OCI-LY1 (cell line): Measurements from ENCODE around the gene SERPINA5.

Experiments
- H2AFZ ChIP-seq: fragments of 200-600 bp; sonication (generic), shearing (Covaris generic); 2 replicates; pipeline ENCODE4 v1.6.0; 2014; ENCODE audit warnings: antibody characterized with exemption, mild to moderate bottlenecking, low read length
- H3F3A ChIP-seq: fragments of 200-600 bp; sonication (generic), shearing (Covaris generic); 2 replicates; pipeline ENCODE4 v1.6.0; 2014; ENCODE audit warnings: mild to moderate bottlenecking, antibody characterized with exemption, low read length, moderate library complexity; ENCODE audit not compliant: insufficient read depth
- H3K27ac ChIP-seq: fragments of 200-600 bp; sonication (generic); 2 replicates; pipeline ENCODE4 v1.5.1; 2014; ENCODE audit warnings: low read length, mixed run types, mild to moderate bottlenecking, low read depth; ENCODE audit not compliant: poor library complexity, severe bottlenecking
- H3K27me3 ChIP-seq: fragments of 200-600 bp; sonication (generic); 2 replicates; pipeline ENCODE4 v1.6.0; 2014; ENCODE audit warnings: antibody characterized with exemption, mild to moderate bottlenecking, low read length, moderate library complexity; ENCODE audit not compliant: insufficient read depth
- H3K36me3 ChIP-seq: fragments of 200-600 bp; sonication (generic); 2 replicates; pipeline ENCODE4 v1.6.1; 2014; ENCODE audit warnings: mild to moderate bottlenecking, antibody characterized with exemption, low read length, moderate library complexity, mixed read lengths; ENCODE audit not compliant: insufficient read depth
- H3K4me1 ChIP-seq: fragments of 200-600 bp; sonication (generic); 2 replicates; pipeline ENCODE4 v1.5.1; 2014; ENCODE audit warnings: mild to moderate bottlenecking, low read length, moderate library complexity; ENCODE audit not compliant: insufficient read depth, severe bottlenecking
- H3K4me2 ChIP-seq: fragments of 200-600 bp; sonication (generic), shearing (Covaris generic); 2 replicates; pipeline ENCODE4 v1.6.1; 2014; ENCODE audit warnings: low read length
- H3K4me3 ChIP-seq: fragments of 200-600 bp; sonication (generic); 2 replicates; pipeline ENCODE4 v1.5.1; 2014; ENCODE audit warnings: low read length, low read depth, mild to moderate bottlenecking, mixed read lengths; ENCODE audit not compliant: poor library complexity, severe bottlenecking
- H3K79me2 ChIP-seq: fragments of 200-600 bp; shearing (Covaris generic); 2 replicates; pipeline ENCODE4 v1.6.1; 2016; ENCODE audit warnings: mixed run types, low read length, mixed read lengths; ENCODE audit not compliant: insufficient read depth
- H3K9ac ChIP-seq: fragments of 200-600 bp; sonication (generic), shearing (Covaris generic); 2 replicates; pipeline ENCODE4 v1.6.1; 2014; ENCODE audit warnings: mild to moderate bottlenecking, low read length, mixed read lengths
- H3K9me2 ChIP-seq: fragments of 200-600 bp; sonication (generic), shearing (Covaris generic); 2 replicates; pipeline ENCODE4 v1.6.1; 2014; ENCODE audit warnings: low read depth, mild to moderate bottlenecking, low read length, mixed read lengths
- H3K9me3 ChIP-seq: fragments of 200-600 bp; shearing (Covaris generic); 2 replicates; pipeline ENCODE4 v1.6.1; 2014; ENCODE audit warnings: low read length, mixed read lengths
- H4K20me1 ChIP-seq: fragments of 200-600 bp; sonication (generic), shearing (Covaris generic); 2 replicates; pipeline ENCODE4 v1.6.0; 2016; ENCODE audit warnings: mild to moderate bottlenecking, low read length; ENCODE audit not compliant: insufficient read depth
- EZH2 ChIP-seq: fragments of 200-600 bp; sonication (generic), shearing (Covaris generic); IDR thresholded peaks from 2 replicates; pipeline ENCODE4 v1.8.0; 2017; ENCODE audit warnings: borderline replicate concordance, mixed run types, mild to moderate bottlenecking, antibody characterized with exemption, low read length, moderate library complexity, mixed read lengths
- TF ChIP-seq, protein P1 (sequence below): fragments of 200-600 bp; sonication (generic), shearing (Covaris generic); IDR thresholded peaks from 2 replicates; pipeline ENCODE4 v1.5.1; 2017; ENCODE audit warnings: mild to moderate bottlenecking, antibody characterized with exemption, low read length, moderate library complexity, mixed read lengths

The SERPINA5 gene

GRCh38 chr14:94598506-94598815, 17.2 kb downstream of the SERPINA5 start:
- H3K27me3 ChIP-seq: no peaks in the 10 kb centered on the region; the same call in 1 of the 2 replicates
- H3K9me3 ChIP-seq: no peaks in the 10 kb centered on the region
- no peaks in the 10 kb centered on the region for H3K9me2 ChIP-seq
- no peaks in the 10 kb centered on the region for H3K36me3 ChIP-seq
- H3K9ac ChIP-seq: no peak overlapping the region
- H2AFZ ChIP-seq: no peak overlapping the region
- H3K4me2 ChIP-seq: no peak overlapping the region
- no peak overlapping the region for H3K4me3 ChIP-seq
- H3F3A ChIP-seq: no peaks in the 10 kb centered on the region
- TF ChIP-seq EZH2: no peak
- TF ChIP-seq, protein P1, sequence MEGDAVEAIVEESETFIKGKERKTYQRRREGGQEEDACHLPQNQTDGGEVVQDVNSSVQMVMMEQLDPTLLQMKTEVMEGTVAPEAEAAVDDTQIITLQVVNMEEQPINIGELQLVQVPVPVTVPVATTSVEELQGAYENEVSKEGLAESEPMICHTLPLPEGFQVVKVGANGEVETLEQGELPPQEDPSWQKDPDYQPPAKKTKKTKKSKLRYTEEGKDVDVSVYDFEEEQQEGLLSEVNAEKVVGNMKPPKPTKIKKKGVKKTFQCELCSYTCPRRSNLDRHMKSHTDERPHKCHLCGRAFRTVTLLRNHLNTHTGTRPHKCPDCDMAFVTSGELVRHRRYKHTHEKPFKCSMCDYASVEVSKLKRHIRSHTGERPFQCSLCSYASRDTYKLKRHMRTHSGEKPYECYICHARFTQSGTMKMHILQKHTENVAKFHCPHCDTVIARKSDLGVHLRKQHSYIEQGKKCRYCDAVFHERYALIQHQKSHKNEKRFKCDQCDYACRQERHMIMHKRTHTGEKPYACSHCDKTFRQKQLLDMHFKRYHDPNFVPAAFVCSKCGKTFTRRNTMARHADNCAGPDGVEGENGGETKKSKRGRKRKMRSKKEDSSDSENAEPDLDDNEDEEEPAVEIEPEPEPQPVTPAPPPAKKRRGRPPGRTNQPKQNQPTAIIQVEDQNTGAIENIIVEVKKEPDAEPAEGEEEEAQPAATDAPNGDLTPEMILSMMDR: no peak
- H3K79me2 ChIP-seq: no peaks in the 10 kb centered on the region
- H3K27ac ChIP-seq: no peak overlapping the region
- H3K4me1 ChIP-seq: no peaks in the 10 kb centered on the region
- no peaks in the 10 kb centered on the region for H4K20me1 ChIP-seq

- Histone ChIP-seq H3K4me2 (no peak overlapping the region), H3K4me3 (no peak overlapping the region), H2AFZ (no peak overlapping the region), H3K27ac (no peak overlapping the region), H3K9me3 (no peaks in the 10 kb centered on the region), H4K20me1 (no peaks in the 10 kb centered on the region), H3K9me2 (no peaks in the 10 kb centered on the region), H3K4me1 (no peaks in the 10 kb centered on the region), H3K79me2 (no peaks in the 10 kb centered on the region), H3F3A (no peaks in the 10 kb centered on the region), H3K36me3 (no peaks in the 10 kb centered on the region), H3K27me3 (no peaks in the 10 kb centered on the region; the same call in 1 of the 2 replicates), H3K9ac (no peak overlapping the region)
- no peak for TF ChIP-seq EZH2
Measured at GRCh38 chr14:94598816-94599655, 17.8 kb downstream of the SERPINA5 start.

- no peak for TF ChIP-seq EZH2
- TF ChIP-seq, protein P1: no peak
- no peaks in the 10 kb centered on the region for H3K4me1 ChIP-seq
- no peak overlapping the region for H3K4me2 ChIP-seq
- H3K36me3 ChIP-seq: no peaks in the 10 kb centered on the region
- H3K9me2 ChIP-seq: no peaks in the 10 kb centered on the region
- no peaks in the 10 kb centered on the region for H3K79me2 ChIP-seq
- no peaks in the 10 kb centered on the region for H3K9me3 ChIP-seq
- no peaks in the 10 kb centered on the region for H3K27me3 ChIP-seq
- H2AFZ ChIP-seq: no peak overlapping the region
- no peak overlapping the region for H3K9ac ChIP-seq
- no peaks in the 10 kb centered on the region for H4K20me1 ChIP-seq
- no peaks in the 10 kb centered on the region for H3F3A ChIP-seq
- H3K27ac ChIP-seq: no peak overlapping the region
- no peak overlapping the region for H3K4me3 ChIP-seq
Measured at GRCh38 chr14:94599656-94600004, 18.4 kb downstream of the SERPINA5 start.

GRCh38 chr14:94600148-94600545, 18.9 kb downstream of the SERPINA5 start:
- no peaks in the 10 kb centered on the region for H3K9me2 ChIP-seq
- no peaks in the 10 kb centered on the region for H3F3A ChIP-seq
- H3K9ac ChIP-seq: no peak overlapping the region
- H3K27ac ChIP-seq: no peak overlapping the region
- H3K9me3 ChIP-seq: no peaks in the 10 kb centered on the region
- H3K4me2 ChIP-seq: no peak overlapping the region
- no peaks in the 10 kb centered on the region for H3K79me2 ChIP-seq
- no peaks in the 10 kb centered on the region for H3K27me3 ChIP-seq
- no peaks in the 10 kb centered on the region for H4K20me1 ChIP-seq
- TF ChIP-seq EZH2: no peak
- TF ChIP-seq, protein P1: no peak
- no peaks in the 10 kb centered on the region for H3K36me3 ChIP-seq
- H2AFZ ChIP-seq: no peak overlapping the region
- H3K4me1 ChIP-seq: no peaks in the 10 kb centered on the region
- no peak overlapping the region for H3K4me3 ChIP-seq
